A549 (cell line): ENCODE measurements around the gene FOXO1.

Experiments
- EP300 ChIP-seq, 2 experiments: fragments of >200 bp; sonication (Bioruptor Twin); formaldehyde crosslinking; IDR thresholded peaks; 2 replicates in 1 of 2; 3 replicates in 1 of 2; pipeline ENCODE4 v1.6.1; 2016 to 2017
- MAZ ChIP-seq: fragments of 150-350 bp; IDR thresholded peaks from 2 replicates; pipeline ENCODE4 v1.6.1; 2014; ENCODE audit warnings: antibody characterized with exemption, low read depth, low read length, borderline replicate concordance
- NR3C1 ChIP-seq: fragments of >200 bp; sonication (Bioruptor Twin); formaldehyde crosslinking; IDR thresholded peaks from 3 replicates; pipeline ENCODE4 v1.6.1; 2017
- POLR2A ChIP-seq: IDR thresholded peaks from 2 replicates; pipeline ENCODE4 v1.6.1; 2012; ENCODE audit warnings: mild to moderate bottlenecking, low read length
- RAD21 ChIP-seq, 2 experiments: fragments of >200 bp in 1 of 2; sonication (Bioruptor Twin) in 1 of 2; formaldehyde crosslinking in 1 of 2; IDR thresholded peaks in 1 of 2; conservative IDR thresholded peaks in 1 of 2; 2 replicates in 1 of 2; 3 replicates in 1 of 2; pipeline ENCODE4 v1.6.1; 2012 to 2018; ENCODE audit warnings: inconsistent platforms in 1 of 2
- TF ChIP-seq, protein P1 (sequence below): fragments of 250-450 bp; sonication (Bioruptor Pico); IDR thresholded peaks from 2 replicates; pipeline ENCODE4 v1.5.0; 2020; ENCODE audit warnings: low read depth, mild to moderate bottlenecking, moderate library complexity
- TF ChIP-seq, protein P2 (sequence below): fragments of >200 bp; sonication (Bioruptor Twin); formaldehyde crosslinking; IDR thresholded peaks from 3 replicates; pipeline ENCODE4 v1.5.1; 2016
- TF ChIP-seq, protein P3 (sequence below): fragments of 150-350 bp; IDR thresholded peaks from 2 replicates; pipeline ENCODE4 v1.6.1; 2014; ENCODE audit warnings: low read depth, mild to moderate bottlenecking, low read length

DNA sequence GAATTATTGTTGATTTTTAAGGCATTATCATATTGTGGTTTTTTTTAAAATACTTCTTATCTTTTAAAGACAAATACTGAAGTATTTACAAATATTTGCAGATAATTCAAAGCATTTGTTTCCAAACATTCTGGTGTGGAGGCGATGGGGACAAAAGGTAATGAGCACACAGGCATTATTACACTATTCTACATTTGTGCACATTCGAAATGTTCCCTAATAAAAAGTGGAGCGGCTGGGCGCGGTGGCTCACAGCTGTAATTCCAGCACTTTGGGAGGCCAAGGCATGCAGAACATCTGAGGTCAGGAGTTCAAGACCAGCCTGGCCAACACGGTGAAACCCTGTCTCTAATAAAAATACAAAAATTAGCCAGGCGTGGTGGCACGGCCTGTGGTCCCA, 133.4 kb downstream of the FOXO1 start:
- TF ChIP-seq, protein P1, sequence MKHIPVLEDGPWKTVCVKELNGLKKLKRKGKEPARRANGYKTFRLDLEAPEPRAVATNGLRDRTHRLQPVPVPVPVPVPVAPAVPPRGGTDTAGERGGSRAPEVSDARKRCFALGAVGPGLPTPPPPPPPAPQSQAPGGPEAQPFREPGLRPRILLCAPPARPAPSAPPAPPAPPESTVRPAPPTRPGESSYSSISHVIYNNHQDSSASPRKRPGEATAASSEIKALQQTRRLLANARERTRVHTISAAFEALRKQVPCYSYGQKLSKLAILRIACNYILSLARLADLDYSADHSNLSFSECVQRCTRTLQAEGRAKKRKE (CRISPR knock-in tag), result no peak
- TF ChIP-seq RAD21 (conservative IDR thresholded peaks at IDR 0.05 in 1 of 2, IDR thresholded peaks at IDR 0.05 in 1 of 2) (no peak), EP300 (IDR thresholded peaks at IDR 0.05) (no peak), POLR2A (no peak), NR3C1 (no peak), MAZ (no peak)
- TF ChIP-seq, protein P2, sequence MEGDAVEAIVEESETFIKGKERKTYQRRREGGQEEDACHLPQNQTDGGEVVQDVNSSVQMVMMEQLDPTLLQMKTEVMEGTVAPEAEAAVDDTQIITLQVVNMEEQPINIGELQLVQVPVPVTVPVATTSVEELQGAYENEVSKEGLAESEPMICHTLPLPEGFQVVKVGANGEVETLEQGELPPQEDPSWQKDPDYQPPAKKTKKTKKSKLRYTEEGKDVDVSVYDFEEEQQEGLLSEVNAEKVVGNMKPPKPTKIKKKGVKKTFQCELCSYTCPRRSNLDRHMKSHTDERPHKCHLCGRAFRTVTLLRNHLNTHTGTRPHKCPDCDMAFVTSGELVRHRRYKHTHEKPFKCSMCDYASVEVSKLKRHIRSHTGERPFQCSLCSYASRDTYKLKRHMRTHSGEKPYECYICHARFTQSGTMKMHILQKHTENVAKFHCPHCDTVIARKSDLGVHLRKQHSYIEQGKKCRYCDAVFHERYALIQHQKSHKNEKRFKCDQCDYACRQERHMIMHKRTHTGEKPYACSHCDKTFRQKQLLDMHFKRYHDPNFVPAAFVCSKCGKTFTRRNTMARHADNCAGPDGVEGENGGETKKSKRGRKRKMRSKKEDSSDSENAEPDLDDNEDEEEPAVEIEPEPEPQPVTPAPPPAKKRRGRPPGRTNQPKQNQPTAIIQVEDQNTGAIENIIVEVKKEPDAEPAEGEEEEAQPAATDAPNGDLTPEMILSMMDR, result no peak
- TF ChIP-seq, protein P3, sequence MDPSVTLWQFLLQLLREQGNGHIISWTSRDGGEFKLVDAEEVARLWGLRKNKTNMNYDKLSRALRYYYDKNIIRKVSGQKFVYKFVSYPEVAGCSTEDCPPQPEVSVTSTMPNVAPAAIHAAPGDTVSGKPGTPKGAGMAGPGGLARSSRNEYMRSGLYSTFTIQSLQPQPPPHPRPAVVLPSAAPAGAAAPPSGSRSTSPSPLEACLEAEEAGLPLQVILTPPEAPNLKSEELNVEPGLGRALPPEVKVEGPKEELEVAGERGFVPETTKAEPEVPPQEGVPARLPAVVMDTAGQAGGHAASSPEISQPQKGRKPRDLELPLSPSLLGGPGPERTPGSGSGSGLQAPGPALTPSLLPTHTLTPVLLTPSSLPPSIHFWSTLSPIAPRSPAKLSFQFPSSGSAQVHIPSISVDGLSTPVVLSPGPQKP, result no peak
